Measurements from ENCODE around the gene TBX3.

- TF ChIP-seq TAF1 (IDR thresholded peaks at IDR 0.05; ENCODE audit: low read depth), result no peak
- TF ChIP-seq CEBPB (IDR thresholded peaks at IDR 0.05), result no peak
- TF ChIP-seq EP300 (IDR thresholded peaks at IDR 0.05; ENCODE audit: borderline replicate concordance), result no peak
- no peak for TF ChIP-seq USF1 (IDR thresholded peaks at IDR 0.05)
- no peak for TF ChIP-seq YY1 (IDR thresholded peaks at IDR 0.05; ENCODE audit: low read depth)
- no peak for TF ChIP-seq MAX (IDR thresholded peaks at IDR 0.05)
- no peak for TF ChIP-seq NFIC (IDR thresholded peaks at IDR 0.05)
Measured at GRCh38 chr12:114686426-114686772, 2.4 kb upstream of the TBX3 start.
